Stimulated activated CD4-positive, alpha-beta T cell treated with anti-CD3 and anti-CD28 coated beads, Interleukin-12 subunit alpha, Interleukin-12 subunit beta, amount 100 ng/mL, for 48 hours (primary cell): Measurements from ENCODE around the gene MRTFA.

Experiments
- DNase-seq, 3 donors: peaks; one replicate each; pipeline ENCODE4 v3.0.0-alpha.2; 2020; ENCODE audit warnings: low read depth in 2 of 3, low spot score in 1 of 3

The MRTFA gene

DNA sequence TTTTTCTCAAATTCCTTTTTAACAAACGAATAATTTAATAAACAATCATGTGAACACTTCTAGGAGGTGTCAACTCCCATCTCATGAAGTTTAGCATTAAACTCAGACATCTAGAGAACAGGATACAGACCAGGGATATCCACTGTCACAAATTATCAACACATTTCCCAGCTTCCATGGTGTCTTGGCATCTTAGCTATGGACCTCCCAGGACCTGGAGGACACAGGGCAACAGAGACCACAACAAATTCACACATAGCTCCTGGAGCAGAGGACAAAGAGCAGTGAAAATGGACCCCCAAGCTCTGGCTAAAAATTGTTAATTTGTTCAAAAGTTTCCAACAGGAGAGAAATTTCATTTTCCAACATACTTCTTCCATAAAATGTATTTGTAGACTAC lies 163.9 kb downstream of the MRTFA start:
- DNase-seq: no peak

DNA sequence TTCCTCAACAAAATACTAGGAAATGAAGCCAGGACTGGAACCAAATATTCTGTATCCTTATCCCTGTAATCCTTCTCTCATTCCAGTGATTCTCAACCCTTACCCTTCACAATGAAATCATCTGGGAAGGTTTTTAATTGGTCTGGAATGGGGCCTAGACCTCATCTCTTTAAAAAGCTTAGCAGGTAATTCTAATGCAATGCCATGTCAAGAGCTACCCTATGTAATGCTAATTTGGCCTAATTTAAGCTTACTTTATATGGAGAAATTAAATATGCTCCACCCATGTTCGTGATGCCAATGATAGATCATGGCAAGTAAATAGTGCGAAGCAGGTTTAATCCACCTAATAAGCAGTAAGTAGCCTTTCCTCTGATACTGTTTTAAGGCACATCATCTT lies 164.5 kb downstream of the MRTFA start:
- DNase-seq: no peak

DNA sequence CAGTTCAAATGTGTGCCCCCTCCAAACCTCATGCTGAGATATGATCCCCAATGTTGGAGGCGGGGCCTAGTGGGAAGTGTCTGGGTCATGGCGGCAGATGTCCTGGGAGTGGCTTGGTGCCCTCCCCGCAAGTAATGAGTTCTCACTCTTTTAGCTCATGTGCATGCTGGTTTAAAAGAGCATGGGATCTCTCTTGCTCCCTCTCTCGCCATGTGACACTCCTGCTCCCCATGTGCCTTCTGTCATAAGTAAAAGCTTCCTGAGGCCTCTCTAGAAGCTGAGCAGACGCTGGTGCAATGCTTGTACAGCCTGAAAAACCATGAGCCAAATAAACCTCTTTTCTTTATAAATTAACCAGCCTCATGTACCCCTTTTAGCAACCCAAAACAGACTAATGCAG lies 167.3 kb downstream of the MRTFA start:
- DNase-seq: no peak

DNA sequence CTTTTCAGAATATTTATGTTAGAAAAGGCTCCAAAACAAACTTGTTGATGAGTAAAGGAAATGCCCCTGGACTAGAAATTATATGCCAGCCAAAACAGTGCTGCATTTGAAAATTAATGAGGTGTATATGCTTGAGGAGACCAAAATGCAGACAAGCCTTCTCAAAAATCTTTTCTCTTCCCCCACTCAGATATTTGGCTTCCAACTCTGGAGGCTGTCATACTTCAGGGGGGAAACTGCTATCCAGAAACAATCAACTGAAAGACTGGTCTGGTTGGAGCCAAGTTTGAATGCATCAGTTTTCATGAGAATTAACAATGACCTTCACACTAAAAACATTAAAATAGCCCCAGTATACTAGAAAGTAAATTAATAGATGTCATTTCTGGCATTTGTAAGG lies 167.9 kb downstream of the MRTFA start:
- DNase-seq: no peak

DNA sequence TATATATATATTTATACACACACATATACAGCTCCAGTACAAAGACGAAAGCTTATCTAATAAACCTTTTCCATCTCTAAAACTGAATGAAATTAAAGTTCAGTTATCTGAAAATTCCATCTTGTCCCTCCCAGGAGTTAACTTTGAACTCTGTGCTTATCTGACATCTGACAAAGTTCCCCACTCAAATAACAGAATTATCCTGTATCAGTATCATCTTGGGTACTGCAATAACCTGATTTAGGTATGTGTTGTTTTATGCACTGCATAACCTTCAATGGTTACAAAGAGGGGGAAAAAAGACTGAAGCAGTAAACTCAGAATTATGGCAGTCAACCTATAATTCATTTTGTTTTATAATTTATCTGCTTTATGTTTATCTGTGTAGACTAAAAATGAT lies 169.5 kb downstream of the MRTFA start:
- no peak for DNase-seq

DNA sequence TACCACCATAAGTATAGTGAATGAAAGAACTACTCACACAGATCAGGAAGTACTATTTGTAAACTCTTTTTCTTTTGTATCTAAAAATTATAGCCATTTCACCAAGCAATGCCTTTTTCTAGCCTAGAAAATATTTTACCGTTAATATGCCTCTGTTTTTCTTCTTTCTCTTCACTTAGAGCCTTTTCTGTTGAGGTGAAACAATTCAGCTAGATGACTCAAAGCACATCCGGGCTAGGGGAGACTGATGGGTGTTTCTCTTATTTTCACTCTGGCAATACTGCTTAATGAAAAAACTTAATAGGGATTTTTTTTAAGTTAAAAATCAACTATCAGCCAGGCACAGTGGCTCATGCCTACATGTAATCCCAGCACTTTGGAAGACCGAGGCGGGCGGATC lies 172.8 kb downstream of the MRTFA start:
- peak in 1 of 3 donors; percentile 18 for DNase-seq

DNA sequence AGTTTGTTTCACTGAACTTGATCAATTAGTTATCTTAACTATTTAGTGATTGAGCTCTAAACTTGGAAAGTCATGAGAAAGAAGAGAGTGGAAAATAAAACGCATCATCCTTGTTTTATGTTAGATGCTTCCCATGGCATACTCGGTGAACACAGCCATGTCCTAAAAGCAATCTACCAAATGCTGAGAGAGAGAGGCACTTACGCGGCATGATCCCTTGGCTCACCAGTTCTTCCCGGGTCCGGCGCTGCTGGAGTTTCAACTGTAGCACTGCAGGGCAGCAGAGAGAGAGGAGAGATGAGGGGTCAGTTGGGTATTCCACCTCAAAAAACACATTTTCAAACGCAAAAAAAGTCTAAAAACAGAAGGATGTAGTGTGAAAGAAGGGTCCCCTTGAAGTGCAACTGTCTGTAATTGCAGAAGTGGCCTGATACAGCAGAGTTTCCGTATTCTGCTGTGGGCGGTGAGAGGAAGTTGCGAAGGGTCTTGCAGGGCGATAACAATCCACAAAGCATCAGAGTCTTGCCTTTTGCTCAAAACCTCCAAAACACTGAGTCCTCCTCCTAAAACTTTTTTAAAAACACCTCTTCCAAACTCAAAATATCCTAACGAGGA lies 173.4 kb downstream of the MRTFA start:
- DNase-seq: peak; percentile 23 to 44 (median 27)

DNA sequence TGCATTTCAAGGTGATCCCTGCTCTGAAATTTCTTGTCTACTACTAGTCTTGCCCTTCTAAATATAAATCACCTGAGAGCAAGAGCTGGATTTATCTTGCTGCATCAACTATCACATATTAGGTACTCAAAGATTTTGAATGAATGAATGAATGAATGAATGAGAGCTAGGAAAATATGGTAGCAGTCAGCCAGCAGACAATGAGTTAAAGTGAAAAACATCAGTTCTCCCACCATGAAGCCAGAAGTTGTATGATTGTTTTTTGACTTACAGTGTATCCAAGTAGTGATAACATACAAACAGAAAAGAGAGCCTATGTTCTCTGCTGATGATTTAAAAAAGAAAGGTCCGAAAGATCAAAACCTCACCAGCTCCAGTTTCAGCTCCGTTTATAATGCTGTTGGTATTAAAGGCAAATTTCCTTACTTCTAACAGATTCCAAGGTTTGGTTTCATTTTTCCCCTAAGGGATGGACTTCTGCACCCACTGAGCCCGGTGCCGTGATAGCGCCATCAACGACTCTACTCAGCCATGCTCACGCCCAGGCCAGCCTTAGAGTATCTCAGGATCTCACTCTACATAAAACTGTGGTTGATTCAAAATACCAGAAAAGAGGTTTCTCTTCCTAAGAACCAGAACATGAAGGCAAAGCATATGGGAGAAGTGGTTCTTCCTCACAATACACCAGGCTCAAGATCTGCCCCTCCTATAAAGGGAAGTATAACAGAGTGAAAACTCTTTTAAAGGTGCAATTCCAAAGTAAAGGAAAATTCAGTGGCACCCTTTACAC lies 174.1 kb downstream of the MRTFA start:
- DNase-seq: peak in 1 of 3 donors; percentile 12

DNA sequence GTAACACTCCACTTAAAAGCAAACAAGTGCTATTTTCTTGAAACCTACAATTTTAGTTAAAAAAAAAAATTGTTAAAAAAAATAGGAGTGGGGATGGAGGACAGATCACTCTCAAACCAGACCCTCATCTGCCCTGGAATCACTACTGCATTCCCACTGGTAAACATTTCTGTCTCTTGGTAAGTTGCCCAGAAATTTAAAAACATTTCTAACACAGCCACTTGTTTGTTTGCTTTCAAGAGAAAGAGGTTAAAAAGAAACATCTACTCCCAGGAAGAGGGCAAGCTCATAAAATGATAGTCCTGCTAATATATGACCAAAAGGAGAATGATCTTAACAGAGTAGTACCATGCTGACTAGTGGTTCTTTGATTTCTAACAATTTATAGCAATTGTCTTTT lies 182.8 kb downstream of the MRTFA start:
- DNase-seq: no peak

DNA sequence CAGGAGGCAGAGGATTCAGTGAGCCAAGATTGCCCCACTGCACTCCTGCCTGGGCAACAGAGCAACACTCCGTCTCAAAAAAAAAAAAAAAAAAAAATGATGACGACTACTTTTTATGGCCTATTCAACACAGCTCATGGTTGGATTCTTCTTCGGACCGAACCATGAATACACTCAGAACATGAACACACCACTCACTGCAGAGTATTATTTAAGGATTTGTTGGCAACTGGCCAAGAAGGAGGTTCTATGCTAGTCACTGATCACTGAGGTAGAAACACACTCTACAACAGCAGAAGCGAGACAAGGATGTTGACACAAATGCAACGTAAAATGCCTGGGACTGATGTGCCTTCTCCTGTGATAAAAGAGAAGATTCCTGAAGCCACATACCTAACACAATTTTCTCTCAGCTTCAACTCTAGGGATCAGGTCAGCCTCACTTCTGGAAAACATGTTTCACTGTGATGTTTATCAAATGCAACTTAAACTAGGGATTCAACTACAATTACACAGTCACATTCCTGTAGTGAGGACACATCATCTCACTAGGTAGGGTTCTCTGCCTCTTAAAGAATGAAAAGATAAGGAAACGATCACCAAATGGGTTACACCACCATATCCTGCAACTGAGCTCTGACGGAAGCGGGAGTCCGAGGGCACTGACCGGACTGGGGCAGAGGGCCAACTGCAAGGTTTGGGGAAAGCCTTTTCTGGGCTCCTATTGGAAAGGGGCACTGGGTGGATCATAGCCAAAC lies 183.6 kb downstream of the MRTFA start:
- no peak for DNase-seq

DNA sequence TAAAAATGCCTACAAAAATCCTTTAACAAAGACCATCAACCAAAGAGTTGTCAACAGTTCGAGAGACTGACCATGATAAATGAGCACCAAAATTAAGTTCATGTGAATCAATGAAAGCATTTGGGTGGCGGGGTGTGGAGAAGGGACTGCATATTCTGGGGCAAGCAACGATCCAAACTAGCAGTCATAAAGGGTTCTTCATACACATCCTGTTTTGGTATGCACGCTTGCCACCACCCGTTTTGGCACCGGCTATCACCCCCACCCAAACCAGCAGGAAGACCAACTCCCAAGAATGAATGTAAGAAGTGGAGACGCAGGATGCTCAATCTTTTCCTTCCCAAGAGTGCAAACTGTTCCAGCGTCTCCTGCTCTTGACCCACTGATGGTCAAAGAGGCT lies 185.3 kb downstream of the MRTFA start:
- no peak for DNase-seq

DNA sequence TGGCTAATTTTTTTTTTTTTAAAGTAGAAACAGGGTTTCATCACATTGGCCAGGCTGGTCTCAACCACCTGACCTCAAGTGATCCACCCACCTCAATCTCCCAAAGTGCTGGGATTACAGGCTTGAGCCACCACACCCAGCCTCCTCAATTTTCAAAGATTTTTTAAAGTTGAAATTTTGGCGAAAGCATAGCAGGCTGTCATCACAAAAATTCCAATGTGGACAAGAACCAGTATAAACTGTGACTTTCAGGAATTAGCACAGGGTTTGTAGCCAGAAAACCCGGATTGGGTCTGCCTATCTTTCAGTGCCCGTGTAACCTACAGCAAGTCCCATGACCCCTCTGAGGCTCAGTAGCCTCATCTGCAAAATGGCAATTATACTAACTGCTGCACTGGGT lies 185.9 kb downstream of the MRTFA start:
- no peak for DNase-seq

DNA sequence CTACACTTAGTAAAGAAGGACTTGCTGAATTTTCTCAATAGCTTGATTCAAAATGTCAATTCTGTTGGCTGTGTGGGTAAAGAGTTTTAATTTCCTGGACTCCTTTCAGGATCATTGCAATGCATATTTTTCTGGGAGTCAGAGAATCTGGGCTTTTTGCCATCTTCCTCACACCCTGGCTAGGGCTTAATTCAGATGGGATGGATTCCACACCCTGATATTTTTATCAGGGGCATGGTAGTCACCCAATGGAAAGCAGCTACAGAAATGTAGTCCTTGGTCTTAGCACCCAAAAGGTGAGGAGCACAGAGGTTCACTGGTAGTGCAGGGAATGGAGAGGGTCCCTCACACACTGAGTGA lies 186.9 kb downstream of the MRTFA start:
- DNase-seq: no peak

DNA sequence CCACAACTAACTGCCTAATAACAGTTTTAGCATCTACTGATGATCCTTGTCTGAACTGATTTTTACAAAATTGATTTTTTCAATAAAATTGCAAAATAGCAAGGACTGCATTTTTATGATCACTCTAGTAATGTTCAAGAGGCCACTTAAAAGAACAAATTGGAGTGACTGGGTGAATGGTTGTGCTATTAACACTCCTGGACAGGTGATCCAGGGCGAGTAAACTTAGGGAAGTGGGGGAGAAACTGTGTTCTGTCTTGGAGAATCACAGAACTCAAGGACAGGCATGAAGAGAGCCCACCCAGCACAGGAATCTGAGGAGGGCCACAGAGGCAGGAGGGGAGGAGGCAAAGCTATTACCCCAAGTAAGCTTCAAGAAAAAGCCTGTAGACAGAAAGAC lies 190.3 kb downstream of the MRTFA start:
- DNase-seq: no peak

DNA sequence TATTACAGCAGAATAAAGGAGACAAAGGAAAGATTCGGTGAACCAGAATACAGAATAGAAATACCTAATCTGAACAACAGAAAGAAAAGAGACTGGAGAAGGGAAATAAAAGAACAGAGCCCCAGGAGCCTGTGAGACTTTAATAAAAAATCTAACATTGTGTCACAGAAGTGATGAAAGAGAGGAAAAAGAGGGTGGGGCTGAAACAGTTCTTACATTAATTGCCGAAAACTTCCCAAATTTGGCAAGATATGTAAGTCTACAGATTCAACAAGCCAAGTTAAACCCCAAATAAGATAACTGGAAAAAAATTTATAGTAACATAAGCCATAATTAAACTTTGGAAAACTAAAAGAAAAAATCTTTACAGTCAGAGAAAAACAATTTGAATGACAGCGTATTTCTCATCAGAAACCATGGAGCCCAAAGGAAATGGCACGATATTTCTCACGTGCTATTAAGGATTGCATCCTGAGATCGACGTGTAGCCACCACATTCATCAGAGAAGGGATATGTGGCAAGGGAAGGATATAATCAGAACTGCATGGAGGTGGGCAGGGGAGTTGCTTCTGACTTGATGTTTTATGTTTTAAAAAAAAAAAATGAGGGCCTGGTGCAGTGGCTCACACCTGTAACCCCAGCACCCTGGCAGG lies 192.2 kb downstream of the MRTFA start:
- no peak for DNase-seq

DNA sequence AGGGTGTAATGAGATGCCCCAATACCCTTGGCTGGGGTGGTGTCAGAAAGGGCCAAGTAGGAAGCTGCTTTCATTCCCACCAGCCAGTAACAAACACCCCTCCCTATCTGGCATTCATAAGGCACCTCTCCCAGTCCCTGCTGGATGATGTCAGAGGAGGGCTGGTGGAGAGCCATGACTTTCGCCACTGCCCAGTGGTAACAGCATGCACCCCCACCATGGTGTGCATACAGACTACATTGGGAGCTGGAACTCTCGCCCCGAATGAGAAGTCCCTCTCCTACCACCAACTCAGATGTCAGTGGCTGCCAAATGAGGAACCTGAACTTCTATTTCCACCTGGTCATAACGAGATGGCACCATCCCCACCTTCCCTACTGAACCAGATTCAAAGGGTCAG lies 192.8 kb downstream of the MRTFA start:
- DNase-seq: no peak

DNA sequence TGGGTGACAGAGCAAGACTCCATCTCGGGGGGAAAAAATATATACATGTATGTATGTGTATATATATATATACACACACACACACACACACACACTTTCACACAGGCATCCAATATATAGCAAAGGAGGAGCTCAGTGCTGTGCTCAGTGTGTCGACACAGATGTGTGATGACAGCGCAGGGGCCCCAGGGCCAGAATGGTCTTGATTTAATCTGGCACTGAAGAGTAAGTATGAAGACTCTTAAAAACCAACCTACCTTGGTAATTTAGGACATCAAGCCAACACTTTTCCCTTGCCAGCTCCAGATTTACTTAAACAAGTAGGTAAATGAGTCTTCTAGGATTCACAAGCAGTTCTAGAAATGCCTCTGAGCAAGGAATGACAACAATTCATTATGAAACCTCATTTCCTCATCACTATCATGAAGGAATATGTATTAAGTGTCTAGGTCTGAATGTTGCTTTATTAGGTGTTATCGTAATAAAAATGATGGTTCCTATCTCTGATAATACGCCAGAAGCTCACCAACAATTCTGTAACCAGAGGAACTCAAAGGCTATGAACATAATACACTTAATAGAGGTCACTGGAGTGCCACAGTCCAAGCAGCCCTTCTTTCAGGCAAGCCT lies 194.6 kb downstream of the MRTFA start:
- no peak for DNase-seq

DNA sequence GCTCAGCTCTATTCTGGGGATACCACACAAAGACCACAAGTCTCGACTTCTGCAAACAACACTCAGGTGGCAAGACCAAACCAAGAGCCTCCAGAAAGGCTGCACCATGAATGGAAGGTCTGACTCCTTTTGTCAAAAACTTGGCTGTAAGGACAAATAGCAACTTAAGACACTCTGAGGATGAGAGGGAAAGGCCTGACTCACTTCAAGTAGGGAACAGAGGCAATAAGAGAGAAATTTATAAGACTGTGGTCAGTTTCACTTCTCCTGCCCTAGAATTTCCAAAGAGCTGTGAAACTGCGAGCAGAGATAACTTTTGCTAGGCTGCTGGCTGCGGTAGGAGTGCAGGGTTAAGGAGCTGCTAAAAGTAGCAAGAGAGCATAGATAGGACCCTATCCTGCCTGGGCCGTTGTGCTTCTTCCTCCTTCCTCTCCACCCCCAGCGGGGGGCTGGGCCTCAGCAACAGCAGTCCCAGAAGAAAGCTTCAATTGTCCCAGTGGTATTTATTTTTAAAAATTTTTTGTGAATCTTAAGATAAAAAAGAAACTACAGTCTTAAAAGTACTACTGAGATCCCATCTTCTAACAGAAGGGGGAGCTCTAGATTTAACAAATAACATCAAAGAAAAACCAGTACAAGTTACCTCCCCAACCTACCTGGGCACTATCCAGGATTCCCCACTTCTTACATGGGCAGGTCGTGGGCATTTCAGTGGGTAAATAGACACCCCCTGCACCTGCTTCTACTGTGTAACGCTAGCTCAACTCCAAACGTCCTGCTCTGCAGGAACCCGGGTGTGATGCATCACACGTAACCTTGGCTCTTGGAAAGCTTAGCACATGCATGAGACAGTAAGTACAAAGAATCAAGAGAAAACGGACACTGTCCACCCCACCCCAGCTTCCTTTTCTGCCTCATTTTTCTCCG lies 199.8 kb downstream of the MRTFA start:
- peak in 2 of 3 donors; percentile 12 to 18 for DNase-seq

DNA sequence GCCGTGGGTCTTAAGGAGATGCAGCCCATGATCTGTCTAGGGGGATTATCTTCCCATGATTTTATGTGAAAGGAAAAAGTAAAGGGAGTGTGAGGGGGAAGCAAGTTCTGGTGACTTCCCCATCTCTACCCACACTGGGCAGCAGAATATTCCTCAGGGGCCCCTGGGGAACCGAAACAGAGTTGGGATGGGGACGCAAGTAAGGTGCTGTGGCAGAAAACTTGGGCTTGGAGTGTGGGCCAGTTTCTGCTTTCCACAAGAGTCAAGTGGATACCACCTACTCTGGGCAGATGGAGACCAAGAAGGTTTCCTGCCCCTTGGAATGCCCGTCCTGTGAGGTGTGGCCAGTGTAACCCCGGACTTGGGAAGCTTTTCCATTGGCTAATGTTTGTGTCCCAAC lies 201.8 kb downstream of the MRTFA start:
- DNase-seq: no peak

DNA sequence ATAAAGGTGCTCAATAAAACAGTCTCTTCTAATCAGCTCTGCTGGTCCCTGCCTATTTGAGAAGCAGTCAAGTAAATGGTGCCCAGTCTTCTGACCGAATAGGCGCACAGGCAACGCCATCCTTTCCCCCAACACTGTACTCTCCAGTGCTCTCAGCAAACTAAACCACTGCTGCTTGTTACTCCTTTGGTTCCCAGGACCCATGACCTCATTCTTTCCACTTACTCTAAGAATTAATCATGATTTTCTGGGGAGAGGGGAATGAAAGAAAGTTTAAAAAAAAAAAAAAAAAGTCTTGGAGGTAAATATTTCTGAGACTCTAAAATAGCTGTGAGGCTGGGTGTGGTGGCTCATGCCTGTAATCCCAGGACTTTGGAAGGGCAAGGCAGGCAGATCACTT lies 202.4 kb downstream of the MRTFA start:
- DNase-seq: no peak
